GM13976 (cell line): ENCODE results near the gene MRPL33.

Source experiments
- DNase-seq: peaks from one replicate; pipeline ENCODE4 v3.0.0; 2012; ENCODE audit warnings: low spot score
- in situ Hi-C: fragments of 300-500 bp; cut with MboI; formaldehyde crosslinking; loops from one replicate; pipeline ENCODE4 v1.12.0; 2022; ENCODE audit warnings: low sequenced_read_pairs, mixed read lengths, inconsistent platforms; ENCODE audit not compliant: unreplicated experiment
- TF ChIP-seq, protein P1 (sequence below): IDR thresholded peaks from 2 replicates; pipeline ENCODE4 v1.5.1; 2012; ENCODE audit warnings: borderline replicate concordance, mild to moderate bottlenecking; ENCODE audit not compliant: insufficient read depth; ENCODE audit errors: extremely low read depth, missing control alignments, control extremely low read depth

The MRPL33 gene

DNA sequence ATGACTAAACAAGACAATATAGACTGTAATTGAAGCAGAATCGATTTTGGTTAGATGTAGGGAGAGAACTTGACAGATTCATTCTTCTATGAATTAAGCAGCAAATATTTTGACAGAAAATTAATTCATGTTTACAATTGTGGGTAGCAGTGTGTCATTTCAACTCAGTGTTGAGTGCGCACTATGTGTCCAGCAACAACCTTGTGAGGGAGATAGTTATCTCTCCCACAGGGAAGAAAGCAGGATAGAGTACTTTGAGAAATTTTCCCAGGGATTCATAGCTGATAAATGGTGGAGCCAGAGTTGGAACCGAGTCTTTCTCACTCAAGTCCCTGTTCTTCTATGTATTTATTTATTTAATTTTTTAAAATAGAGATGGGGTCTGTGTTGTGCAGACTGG lies 5.2 kb downstream of the MRPL33 start:
- TF ChIP-seq, protein P1, sequence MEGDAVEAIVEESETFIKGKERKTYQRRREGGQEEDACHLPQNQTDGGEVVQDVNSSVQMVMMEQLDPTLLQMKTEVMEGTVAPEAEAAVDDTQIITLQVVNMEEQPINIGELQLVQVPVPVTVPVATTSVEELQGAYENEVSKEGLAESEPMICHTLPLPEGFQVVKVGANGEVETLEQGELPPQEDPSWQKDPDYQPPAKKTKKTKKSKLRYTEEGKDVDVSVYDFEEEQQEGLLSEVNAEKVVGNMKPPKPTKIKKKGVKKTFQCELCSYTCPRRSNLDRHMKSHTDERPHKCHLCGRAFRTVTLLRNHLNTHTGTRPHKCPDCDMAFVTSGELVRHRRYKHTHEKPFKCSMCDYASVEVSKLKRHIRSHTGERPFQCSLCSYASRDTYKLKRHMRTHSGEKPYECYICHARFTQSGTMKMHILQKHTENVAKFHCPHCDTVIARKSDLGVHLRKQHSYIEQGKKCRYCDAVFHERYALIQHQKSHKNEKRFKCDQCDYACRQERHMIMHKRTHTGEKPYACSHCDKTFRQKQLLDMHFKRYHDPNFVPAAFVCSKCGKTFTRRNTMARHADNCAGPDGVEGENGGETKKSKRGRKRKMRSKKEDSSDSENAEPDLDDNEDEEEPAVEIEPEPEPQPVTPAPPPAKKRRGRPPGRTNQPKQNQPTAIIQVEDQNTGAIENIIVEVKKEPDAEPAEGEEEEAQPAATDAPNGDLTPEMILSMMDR: no peak
- in situ Hi-C loops: no loop called here
- no peak for DNase-seq

DNA sequence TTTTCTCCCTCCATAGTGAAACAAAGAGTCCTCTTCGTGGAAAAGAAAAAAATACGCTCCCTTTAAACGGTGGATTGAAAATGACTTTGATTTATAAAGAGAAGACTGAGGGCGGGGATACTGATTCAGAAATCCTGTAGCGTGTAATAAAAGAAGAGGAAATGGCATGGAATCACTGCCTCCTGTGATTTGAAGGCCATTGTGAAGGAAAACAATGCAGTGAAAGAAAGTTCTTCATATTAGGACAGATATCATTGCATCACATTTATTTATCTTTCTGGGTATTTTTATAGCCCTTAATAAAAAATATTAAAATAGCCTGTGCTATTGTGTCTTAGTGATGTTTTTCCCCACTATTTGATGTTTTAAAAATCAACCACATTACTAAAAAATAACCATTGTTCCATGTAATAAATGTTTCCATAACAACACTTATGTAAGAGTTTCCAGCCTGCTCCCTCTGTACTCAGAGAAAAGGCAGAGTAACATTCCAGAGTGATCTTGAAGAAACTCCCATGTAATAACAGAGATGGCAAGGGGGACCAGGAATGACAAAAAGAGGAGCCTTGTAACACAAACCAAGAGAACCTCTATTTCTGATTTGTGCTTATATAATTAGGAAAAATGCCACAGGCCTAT lies 8.0 kb downstream of the MRPL33 start:
- TF ChIP-seq, protein P1: no peak
- in situ Hi-C loops: no loop called here

DNA sequence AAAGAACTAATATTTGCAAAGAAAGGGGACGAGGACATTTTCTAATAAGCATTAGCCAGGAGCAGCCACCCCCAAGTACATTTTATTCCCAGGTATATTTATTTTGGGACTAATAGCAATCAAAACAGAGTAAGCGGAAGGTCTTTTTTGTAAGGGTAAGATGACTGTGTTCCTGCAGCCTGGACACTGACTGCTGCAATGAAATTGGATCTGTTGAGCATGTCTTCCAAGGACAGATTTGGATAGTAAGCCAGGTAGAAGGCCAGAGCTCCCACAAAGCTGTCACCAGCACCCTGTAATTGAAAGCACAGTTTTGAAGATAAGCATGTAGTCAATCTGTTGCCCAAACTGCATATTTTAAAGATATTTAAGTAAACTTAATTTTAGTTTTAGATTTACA lies 10.0 kb downstream of the MRPL33 start:
- no peak for DNase-seq
- TF ChIP-seq, protein P1: no peak
- in situ Hi-C loops: no loop called here

More for the DNA sequence above, 8.0 kb downstream of the MRPL33 start:
- no peak for DNase-seq

DNA sequence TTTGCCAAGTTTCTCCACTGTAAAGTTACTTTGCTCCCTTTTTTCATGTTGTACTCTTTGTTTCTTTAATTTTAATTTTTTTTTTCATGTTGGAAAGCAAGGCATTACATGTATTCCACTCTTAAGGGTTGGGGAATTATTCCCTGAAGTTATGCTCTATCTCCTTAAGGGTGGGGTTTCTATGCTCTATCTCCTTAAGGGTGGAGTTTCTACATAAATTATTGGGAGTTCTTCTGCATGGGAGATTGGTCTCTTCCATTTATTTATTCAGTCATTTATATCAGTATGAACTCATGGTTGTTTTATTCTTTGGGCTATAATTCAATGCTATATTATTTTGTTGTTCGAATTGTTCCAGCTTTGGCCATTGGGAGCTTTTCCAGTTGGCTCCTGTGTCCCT lies 11.2 kb downstream of the MRPL33 start:
- TF ChIP-seq, protein P1: no peak
- no peak for DNase-seq
- in situ Hi-C loops: no loop called here

DNA sequence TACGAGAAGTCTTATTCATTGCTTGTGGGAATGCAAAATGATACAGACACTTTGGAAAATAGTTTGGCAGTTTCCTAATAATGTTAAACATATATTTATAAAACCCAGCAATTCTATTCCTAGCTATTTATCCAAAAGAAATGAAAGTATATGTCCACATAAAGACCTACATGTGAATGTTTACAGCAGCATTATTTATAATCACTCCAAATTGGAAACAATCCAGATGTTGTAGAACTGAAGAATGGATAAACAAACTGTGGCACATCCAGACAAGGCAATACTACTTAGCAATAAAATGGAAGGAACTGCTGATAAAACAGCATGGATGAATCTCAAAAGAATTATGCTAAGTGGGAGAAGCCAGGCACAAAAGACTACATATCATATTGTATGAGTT lies 19.3 kb downstream of the MRPL33 start:
- TF ChIP-seq, protein P1: no peak
- no peak for DNase-seq
- in situ Hi-C loops: no loop called here

DNA sequence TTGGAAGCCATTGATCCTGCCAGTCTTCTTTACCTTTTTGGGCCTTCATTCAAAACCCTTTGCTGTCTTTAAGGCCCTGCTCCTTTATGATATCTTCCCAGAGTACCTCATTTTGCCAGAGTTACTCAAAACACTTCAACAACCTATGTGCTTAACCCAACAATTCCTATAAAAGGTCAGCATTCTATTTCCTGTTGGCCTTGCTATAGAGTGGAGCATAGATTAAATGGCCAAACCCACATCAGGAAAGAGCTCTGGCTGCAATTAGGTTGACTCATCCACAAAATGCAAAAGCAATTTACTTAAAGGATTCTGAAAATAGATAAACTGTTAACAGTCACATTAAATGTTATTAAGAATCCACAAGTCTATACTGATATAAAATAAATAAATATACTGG lies 21.2 kb downstream of the MRPL33 start:
- no peak for DNase-seq
- in situ Hi-C loops: no loop called here
- TF ChIP-seq, protein P1: no peak

DNA sequence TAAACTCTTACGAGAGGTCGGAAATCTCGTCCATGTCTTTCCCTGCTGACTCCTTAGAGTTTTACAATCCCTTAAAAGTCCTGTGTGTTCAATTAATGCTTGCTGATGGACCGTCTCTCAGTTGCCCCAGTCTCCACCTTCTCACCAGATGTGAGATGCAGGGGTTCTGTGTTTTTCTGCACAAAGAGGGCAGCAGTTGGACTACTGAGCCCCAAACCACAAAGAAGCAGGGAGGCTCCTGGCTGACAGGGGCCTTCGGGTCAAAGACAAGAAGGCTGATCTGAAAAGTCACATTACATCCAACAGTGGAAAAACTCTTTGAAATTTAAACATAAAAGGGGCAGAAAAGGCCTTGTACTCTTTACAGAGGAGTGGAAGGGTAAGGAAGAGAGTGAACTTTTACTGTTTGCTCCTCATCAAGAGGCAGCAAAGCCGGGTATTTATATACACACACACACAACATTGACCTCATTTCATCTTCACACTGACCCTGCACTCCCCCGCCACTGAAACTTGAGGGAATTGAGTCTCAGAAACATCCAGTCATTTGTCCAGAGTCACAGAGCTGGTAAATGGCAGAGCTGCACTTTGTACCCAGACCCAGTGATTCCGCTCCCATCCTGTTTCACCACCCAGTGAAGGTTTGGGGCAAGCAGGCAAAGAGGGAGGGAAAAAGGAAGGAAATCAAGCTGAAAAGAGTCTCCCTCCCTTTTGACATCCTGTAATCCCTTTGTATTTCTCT lies 23.7 kb downstream of the MRPL33 start:
- TF ChIP-seq, protein P1: no peak
- no peak for DNase-seq
- in situ Hi-C loops: no loop called here
